ENCODE data around the gene USP32. TPM values are rescaled to one million over a fixed set of nuclear protein-coding genes. Genes with fewer than 3 reads are reported as not detected.
"Not testable (repeated sequence)": the region's sequence is repeated elsewhere in the genome, so short reads cannot be mapped to it uniquely, and the experiment has no call there.

The USP32 gene
- total RNA-seq, 1 donor from 2014 or later = 53.6 TPM

DNA sequence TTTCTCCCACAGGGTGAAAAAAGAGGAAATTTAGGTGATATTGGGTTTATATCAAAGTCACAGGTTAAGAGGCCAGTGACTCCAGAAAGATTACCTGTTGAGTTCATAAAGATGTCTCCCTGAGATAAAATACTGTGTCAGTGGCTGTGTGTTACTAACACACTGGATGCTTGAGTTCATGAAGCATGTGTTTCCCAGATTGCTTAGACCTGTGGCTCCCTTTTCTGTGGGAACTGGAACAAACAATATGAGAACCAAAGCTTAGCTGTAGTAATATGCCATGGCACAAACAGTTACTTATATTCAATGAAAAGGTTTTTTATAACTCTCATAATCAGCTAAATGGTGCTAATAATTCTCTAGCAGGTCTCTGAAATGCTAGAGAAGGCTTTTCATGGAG, 180.7 kb downstream of the USP32 start:
- H3K27ac Mint-ChIP-seq (ENCODE audit: unreplicated experiment); H3K36me3 Mint-ChIP-seq (ENCODE audit: unreplicated experiment); DNase-seq (ENCODE audit: extremely low spot score, unreplicated experiment); H3K27me3 Mint-ChIP-seq (ENCODE audit: unreplicated experiment); H3K4me1 Mint-ChIP-seq (ENCODE audit: unreplicated experiment); H3K4me3 Mint-ChIP-seq (ENCODE audit: unreplicated experiment); H3K9me3 Mint-ChIP-seq (ENCODE audit: unreplicated experiment): not testable (repeated sequence)

DNA sequence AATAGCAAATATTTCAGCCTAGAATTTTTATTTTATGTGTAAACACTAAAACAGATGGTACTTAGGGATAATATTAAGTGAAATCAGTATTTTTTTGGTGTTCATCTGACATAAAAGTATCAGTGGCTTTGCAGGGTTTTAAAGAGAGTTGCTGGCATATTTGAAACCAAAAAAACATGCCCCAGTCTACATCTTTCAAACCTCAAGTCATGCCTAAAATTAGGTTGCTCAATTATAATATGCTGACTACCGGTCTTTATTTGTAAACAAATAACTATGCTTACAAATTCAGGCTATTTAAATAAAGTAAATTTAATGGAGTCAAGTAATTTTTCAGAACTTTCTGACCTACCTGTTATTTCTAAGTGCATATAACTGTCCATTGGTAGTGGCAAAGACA, 183.6 kb downstream of the USP32 start:
- not testable (repeated sequence) for H3K27ac Mint-ChIP-seq (ENCODE audit: unreplicated experiment); DNase-seq (ENCODE audit: extremely low spot score, unreplicated experiment); H3K36me3 Mint-ChIP-seq (ENCODE audit: unreplicated experiment); H3K9me3 Mint-ChIP-seq (ENCODE audit: unreplicated experiment); H3K27me3 Mint-ChIP-seq (ENCODE audit: unreplicated experiment); H3K4me3 Mint-ChIP-seq (ENCODE audit: unreplicated experiment); H3K4me1 Mint-ChIP-seq (ENCODE audit: unreplicated experiment)

DNA sequence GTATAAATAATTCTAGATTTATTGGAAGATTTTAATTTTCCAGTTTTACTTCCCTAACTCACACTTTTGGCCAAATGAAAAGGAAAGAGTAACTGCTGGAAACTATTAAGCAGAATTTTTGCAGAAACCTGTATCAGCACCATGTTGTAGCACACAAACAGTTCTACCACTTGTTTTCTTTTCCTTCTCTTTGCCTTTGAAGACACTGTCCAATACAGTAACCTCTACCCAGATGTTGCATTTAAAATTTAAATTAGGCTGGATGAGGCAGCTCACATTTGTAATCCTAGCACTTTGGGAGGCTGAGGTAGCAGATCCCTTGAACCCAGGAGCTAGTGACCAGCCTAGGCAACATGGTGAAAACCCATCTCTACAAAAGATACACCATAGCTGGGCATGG, 186.2 kb downstream of the USP32 start:
- H3K4me3 Mint-ChIP-seq (ENCODE audit: unreplicated experiment); H3K36me3 Mint-ChIP-seq (ENCODE audit: unreplicated experiment); H3K4me1 Mint-ChIP-seq (ENCODE audit: unreplicated experiment); H3K27me3 Mint-ChIP-seq (ENCODE audit: unreplicated experiment); H3K9me3 Mint-ChIP-seq (ENCODE audit: unreplicated experiment); H3K27ac Mint-ChIP-seq (ENCODE audit: unreplicated experiment); DNase-seq (ENCODE audit: extremely low spot score, unreplicated experiment): not testable (repeated sequence)

DNA sequence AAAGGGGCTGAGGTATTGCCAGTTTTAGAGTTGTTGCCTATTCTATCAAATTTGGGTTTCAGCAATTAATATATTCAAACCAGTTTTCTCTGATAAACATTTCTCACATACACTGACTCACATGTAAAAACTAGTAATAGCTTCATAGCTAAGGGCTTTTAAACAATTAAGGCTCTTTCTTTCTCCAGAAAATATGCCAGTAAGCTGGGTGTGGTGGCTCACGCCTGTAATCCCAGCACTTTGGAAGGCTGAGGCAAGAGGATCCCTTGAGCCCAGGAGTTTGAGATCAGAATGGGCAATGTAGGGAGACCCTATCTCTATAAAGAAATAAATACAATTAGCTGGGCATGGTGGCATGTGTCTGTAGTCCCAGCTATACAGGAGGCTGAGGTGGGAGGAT, 193.3 kb downstream of the USP32 start:
- H3K27ac Mint-ChIP-seq (ENCODE audit: unreplicated experiment); DNase-seq (ENCODE audit: extremely low spot score, unreplicated experiment); H3K27me3 Mint-ChIP-seq (ENCODE audit: unreplicated experiment); H3K4me1 Mint-ChIP-seq (ENCODE audit: unreplicated experiment); H3K4me3 Mint-ChIP-seq (ENCODE audit: unreplicated experiment); H3K9me3 Mint-ChIP-seq (ENCODE audit: unreplicated experiment): not testable (repeated sequence)
- peaks cover 30% of the 10 kb centered on the region for H3K36me3 Mint-ChIP-seq (ENCODE audit: unreplicated experiment)

DNA sequence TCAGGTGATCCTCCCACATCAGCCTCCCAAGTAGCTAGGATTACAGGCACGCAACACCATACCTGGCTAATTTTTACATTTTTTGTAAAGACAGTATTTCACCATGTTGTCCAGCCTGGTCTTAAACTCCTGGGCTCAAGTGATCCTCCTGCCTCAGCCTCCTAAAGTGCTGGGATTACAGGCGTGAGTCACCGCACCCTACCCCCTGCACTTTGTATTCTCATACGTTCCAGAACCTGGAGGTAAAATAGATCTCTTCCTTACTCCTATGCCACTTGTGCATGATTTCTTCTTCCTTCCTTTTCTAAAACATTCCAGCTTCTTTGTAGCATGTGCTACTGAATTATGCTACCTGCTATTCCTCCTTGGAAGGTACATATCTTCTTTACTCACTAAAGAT, 197.8 kb downstream of the USP32 start:
- H3K9me3 Mint-ChIP-seq (ENCODE audit: unreplicated experiment); DNase-seq (ENCODE audit: extremely low spot score, unreplicated experiment); H3K4me3 Mint-ChIP-seq (ENCODE audit: unreplicated experiment); H3K27me3 Mint-ChIP-seq (ENCODE audit: unreplicated experiment); H3K4me1 Mint-ChIP-seq (ENCODE audit: unreplicated experiment); H3K27ac Mint-ChIP-seq (ENCODE audit: unreplicated experiment): not testable (repeated sequence)
- H3K36me3 Mint-ChIP-seq (ENCODE audit: unreplicated experiment) = peaks cover 53% of the 10 kb centered on the region

DNA sequence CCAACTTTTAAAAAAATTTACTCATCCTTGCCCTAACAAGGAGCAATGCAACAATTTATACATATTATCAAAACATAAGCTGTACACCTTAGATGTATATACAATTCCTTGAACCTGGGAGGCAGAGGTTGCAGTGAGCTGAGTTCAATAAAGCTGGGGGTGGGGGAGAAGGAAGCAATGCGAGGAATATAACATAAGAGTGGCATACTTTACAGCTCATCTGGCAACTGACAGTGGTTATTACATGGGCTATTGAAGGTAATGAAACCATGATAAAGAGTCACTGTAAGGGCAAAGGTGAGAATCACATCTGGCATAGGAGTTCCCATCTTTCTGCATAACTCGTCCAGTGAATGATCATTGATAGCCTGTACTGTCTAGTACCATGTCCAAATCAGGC, 198.5 kb downstream of the USP32 start:
- no peak for DNase-seq (ENCODE audit: extremely low spot score, unreplicated experiment)
- Mint-ChIP-seq H3K4me3 (ENCODE audit: unreplicated experiment) (no peak overlapping the region), H3K9me3 (ENCODE audit: unreplicated experiment) (no peaks in the 10 kb centered on the region), H3K36me3 (ENCODE audit: unreplicated experiment) (peaks cover 57% of the 10 kb centered on the region), H3K27me3 (ENCODE audit: unreplicated experiment) (no peaks in the 10 kb centered on the region), H3K4me1 (ENCODE audit: unreplicated experiment) (no peaks in the 10 kb centered on the region), H3K27ac (ENCODE audit: unreplicated experiment) (no peak overlapping the region)
- TF ChIP-seq, protein P1, sequence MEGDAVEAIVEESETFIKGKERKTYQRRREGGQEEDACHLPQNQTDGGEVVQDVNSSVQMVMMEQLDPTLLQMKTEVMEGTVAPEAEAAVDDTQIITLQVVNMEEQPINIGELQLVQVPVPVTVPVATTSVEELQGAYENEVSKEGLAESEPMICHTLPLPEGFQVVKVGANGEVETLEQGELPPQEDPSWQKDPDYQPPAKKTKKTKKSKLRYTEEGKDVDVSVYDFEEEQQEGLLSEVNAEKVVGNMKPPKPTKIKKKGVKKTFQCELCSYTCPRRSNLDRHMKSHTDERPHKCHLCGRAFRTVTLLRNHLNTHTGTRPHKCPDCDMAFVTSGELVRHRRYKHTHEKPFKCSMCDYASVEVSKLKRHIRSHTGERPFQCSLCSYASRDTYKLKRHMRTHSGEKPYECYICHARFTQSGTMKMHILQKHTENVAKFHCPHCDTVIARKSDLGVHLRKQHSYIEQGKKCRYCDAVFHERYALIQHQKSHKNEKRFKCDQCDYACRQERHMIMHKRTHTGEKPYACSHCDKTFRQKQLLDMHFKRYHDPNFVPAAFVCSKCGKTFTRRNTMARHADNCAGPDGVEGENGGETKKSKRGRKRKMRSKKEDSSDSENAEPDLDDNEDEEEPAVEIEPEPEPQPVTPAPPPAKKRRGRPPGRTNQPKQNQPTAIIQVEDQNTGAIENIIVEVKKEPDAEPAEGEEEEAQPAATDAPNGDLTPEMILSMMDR (IDR thresholded peaks at IDR 0.05) = no peak

DNA sequence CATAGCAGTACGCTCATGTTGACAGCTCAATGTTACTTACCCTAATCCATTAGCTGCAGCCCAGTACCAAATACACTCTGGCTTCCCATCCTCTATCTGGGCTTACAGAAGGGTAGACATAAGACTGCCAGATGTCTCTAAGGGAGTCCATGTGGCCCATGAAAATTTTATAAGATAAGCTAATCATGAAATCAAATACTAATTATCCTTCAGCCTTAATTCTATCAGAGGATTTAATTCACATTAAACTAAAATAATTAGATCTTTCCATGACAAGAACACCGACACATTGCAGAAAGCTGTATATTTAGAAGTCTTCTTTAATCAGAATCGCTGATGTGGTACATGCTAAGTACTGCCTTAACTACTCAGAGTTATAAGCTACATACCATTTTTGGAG, 198.9 kb downstream of the USP32 start:
- not testable (repeated sequence) for DNase-seq (ENCODE audit: extremely low spot score, unreplicated experiment); H3K27me3 Mint-ChIP-seq (ENCODE audit: unreplicated experiment); H3K27ac Mint-ChIP-seq (ENCODE audit: unreplicated experiment); H3K4me3 Mint-ChIP-seq (ENCODE audit: unreplicated experiment); H3K4me1 Mint-ChIP-seq (ENCODE audit: unreplicated experiment); H3K9me3 Mint-ChIP-seq (ENCODE audit: unreplicated experiment)
- peaks cover 53% of the 10 kb centered on the region for H3K36me3 Mint-ChIP-seq (ENCODE audit: unreplicated experiment)

DNA sequence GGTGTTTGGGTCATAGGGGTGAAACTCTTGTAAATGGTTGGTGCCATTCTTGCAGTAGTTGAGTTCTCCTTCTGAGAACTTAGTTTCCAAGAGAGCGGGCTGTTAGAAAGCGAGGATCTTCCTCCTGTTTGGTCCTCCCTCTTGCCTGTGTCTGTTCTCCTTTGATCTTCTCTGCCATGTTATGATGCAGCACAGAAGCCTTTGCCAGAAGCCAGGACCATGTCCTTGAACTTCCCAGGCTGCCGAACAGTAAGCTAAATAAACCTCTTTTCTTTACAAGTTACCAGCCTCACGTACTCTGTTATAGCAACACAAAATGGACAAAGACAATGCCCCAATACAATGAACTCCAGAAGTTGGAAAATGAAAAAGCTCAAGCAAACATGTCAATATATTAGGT, 201.9 kb downstream of the USP32 start:
- not testable (repeated sequence) for H3K4me3 Mint-ChIP-seq (ENCODE audit: unreplicated experiment); DNase-seq (ENCODE audit: extremely low spot score, unreplicated experiment); H3K4me1 Mint-ChIP-seq (ENCODE audit: unreplicated experiment); H3K9me3 Mint-ChIP-seq (ENCODE audit: unreplicated experiment); H3K27me3 Mint-ChIP-seq (ENCODE audit: unreplicated experiment); H3K27ac Mint-ChIP-seq (ENCODE audit: unreplicated experiment)
- H3K36me3 Mint-ChIP-seq (ENCODE audit: unreplicated experiment) = peaks cover 43% of the 10 kb centered on the region

DNA sequence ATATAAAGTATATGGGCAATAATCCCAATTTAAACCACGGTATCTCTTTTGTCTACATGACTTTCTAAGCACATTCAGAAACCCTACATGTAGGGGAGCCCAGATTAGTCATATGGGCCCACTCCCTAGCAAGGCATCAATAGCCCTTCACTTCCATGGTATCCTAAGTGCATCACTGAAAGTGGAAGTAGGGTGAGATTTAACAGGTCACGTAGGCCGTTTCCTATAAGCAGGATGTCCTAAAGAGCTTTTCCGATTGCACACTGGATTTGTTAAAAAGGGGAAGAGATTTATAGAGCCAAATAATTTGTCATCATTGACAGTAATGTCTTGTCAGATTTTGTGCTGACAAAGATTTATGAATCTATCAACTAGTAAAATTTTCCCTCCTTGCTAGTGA, 203.2 kb downstream of the USP32 start:
- Mint-ChIP-seq H3K27me3 (ENCODE audit: unreplicated experiment) (no peaks in the 10 kb centered on the region), H3K4me1 (ENCODE audit: unreplicated experiment) (no peaks in the 10 kb centered on the region), H3K36me3 (ENCODE audit: unreplicated experiment) (peaks cover 41% of the 10 kb centered on the region), H3K9me3 (ENCODE audit: unreplicated experiment) (no peaks in the 10 kb centered on the region), H3K27ac (ENCODE audit: unreplicated experiment) (no peak overlapping the region), H3K4me3 (ENCODE audit: unreplicated experiment) (no peak overlapping the region)
- no peak for DNase-seq (ENCODE audit: extremely low spot score, unreplicated experiment)
- TF ChIP-seq, protein P1 (IDR thresholded peaks at IDR 0.05) = no peak

DNA sequence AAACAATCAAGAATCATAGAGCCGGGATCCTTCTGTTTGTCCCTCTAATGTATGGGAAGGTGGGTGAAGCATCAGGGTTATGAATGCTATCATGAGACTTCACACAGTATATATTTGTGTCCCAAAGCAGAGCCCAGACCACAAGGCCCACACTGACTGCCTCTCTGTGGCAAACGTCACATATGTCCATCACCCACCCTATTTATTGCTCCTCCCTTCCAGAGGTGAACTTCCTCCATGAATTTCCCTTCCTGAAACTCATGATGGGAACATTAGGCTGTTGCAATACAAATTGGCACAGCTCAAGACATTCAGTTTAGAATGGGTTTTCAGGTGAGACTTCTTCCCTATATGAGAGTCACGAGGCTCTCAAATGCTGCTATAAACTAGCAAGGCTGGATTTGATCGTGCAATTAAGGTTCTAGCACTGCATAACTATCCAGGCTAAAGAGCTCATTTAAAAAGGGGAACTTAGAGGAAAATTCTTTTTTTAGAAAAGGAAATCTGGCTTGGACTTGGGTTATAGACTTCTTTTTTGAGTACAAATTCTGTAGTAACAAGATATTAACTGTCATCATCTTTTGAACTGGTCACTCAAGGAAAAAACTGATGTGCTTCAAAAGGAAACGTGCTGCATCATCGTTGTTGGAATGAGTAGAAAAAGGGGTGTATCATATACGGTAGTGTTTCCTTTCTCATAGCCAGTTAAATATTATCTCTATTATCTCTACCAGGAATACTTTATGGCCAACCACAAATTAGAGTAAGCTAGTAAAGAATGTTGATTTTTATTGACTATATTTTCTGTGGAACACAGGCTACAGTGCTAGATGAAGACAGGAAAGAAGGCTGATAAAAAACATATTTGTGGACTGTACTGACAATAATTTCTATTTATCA, 204.8 kb downstream of the USP32 start:
- not testable (repeated sequence) for H3K4me1 Mint-ChIP-seq (ENCODE audit: unreplicated experiment); H3K9me3 Mint-ChIP-seq (ENCODE audit: unreplicated experiment); H3K4me3 Mint-ChIP-seq (ENCODE audit: unreplicated experiment)

More for the DNA sequence above, 204.8 kb downstream of the USP32 start:
- not testable (repeated sequence) for H3K27me3 Mint-ChIP-seq (ENCODE audit: unreplicated experiment); H3K27ac Mint-ChIP-seq (ENCODE audit: unreplicated experiment); DNase-seq (ENCODE audit: extremely low spot score, unreplicated experiment)
- H3K36me3 Mint-ChIP-seq (ENCODE audit: unreplicated experiment) = peaks cover 39% of the 10 kb centered on the region

Data from osteocyte (in vitro differentiated cells).